ENCODE measurements around the gene PPM1A. TPM values are rescaled to one million over a fixed set of nuclear protein-coding genes. Genes with fewer than 3 reads are reported as not detected.
A peak's percentile ranks its signal among the peaks of the same experiment; 100 is the strongest.

Gene PPM1A
- total and polyA plus RNA-seq, 9 of the 15 experiments (the other 6 are each of a cell fraction or from before 2014, with no cell fraction given), result 5.5 to 23.9 (median 15.2) TPM

DNA sequence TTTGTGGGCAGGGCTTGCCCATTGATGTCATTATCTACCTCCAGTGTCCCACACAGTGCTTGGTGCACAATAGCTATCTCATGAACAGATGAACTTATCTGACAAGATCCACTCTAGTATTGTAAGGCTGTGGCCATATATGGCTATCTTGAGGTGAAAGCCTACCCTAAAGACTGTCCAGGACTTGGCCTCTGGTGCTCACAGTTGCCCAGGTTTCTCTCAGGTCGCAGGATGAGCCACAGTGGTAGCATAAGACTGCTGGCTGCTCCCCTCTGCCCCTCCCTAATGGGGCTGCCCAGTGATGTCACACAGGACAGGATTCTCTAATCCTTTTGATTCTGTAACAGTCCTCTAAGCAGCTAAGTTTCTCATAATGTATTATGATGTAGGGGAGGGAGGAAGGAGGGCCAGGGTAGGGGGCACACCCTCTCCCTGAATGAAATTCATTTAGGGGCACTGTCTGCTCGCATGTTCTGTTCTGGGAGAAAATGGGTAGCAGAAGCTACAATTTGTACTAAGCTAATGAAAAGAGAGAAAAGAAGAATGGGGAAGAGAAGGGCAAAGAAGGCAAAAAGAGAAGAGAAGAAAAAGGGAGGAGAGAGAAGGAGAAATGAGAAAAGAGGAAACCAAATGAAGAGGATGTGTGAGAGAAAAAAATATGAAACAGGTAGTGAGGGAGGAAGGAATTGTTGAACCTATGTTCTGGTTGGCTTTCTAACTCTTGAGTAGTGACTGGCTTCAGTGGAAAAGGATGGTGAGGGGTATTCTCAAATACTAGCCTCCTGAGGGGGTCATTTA, 3.4 kb upstream of the PPM1A start:
- H2AFZ ChIP-seq (ENCODE audit: low read depth, low read length), result peak overlapping the region; percentile 17; the same call in 1 of the 2 replicates
- no peak overlapping the region; the same call in 1 of the 2 replicates for H3K4me2 ChIP-seq (ENCODE audit: insufficient read depth, low read length)
- in situ Hi-C loops (cut with MboI) (no loop called here), intact Hi-C loops (cut with micrococcal nuclease) (loop anchor here (5.0 kb wide), 1 partner anchor 153 kb away; the partner anchor contains the start of gene PCNX4)
- H3K27me3 ChIP-seq (ENCODE audit: control insufficient read depth in 2 of 2, insufficient read depth in 2 of 2, low read length in 2 of 2), result no peaks in the 10 kb centered on the region
- no TSS peak for BruUV-seq (replicated peaks)
- WGBS (ENCODE audit: insufficient coverage, low coverage, missing lambda C conversion rate), result 25% methylated on average over 1 of the region's 2 CpGs
- no peaks in the 10 kb centered on the region for H4K20me1 ChIP-seq (replicated peaks; ENCODE audit: control insufficient read depth, insufficient read depth, low read length)
- H3K4me1 ChIP-seq (replicated peaks in 1 of 2; ENCODE audit: control insufficient read depth in 2 of 2, insufficient read depth in 2 of 2, low read length in 2 of 2), result peaks cover 10 to 17% of the 10 kb centered on the region in 2 experiments; a peak in 4 of 5 replicates
- peak overlapping the region in 1 of 2 experiments; percentile 75; a peak in 1 of 4 replicates for H3K9ac ChIP-seq (ENCODE audit: insufficient read depth in 1 of 2, low read depth in 2 of 2, low read length in 2 of 2)
- DNase-seq (ENCODE audit: extremely low read depth in 1 of 4, low spot score in 3 of 4) (peak in 3 of 4 experiments; percentile 6 to 53 (median 8)), FAIRE-seq (no peak), ATAC-seq (no peak)
- ChIA-PET CTCF (ENCODE audit: low intra/inter-chr PET ratio) (no interaction called here), POLR2A (interaction anchor here (1.7 kb wide), 1 partner anchor 12 kb away, joined by 4 read pairs; no protein-coding TSS in a partner anchor)
- peak overlapping the region; percentile 35; the same call in 1 of the 3 replicates for H3K27ac ChIP-seq (ENCODE audit: extremely low read depth, low read depth, low read length)
- H3K9me1 ChIP-seq (ENCODE audit: control insufficient read depth, insufficient read depth, low read length), result no peaks in the 10 kb centered on the region
- H3K36me3 ChIP-seq (ENCODE audit: control insufficient read depth, insufficient read depth, low read length), result no peaks in the 10 kb centered on the region
- H3K4me3 ChIP-seq, result no peak overlapping the region
- H3K9me3 ChIP-seq (replicated peaks; ENCODE audit: control insufficient read depth, insufficient read depth, low read depth, low read length), result no peaks in the 10 kb centered on the region
- peaks cover 17% of the 10 kb centered on the region for H3K79me2 ChIP-seq (ENCODE audit: control insufficient read depth, insufficient read depth, low read length)
- TF ChIP-seq ZNF316 (IDR thresholded peaks at IDR 0.05), result no peak
- TF ChIP-seq CBX8 (IDR thresholded peaks at IDR 0.05; ENCODE audit: borderline replicate concordance, extremely low read depth, low read depth, low read length, poor library complexity, severe bottlenecking), result no peak
- TF ChIP-seq GABPA (tag; conservative IDR thresholded peaks at IDR 0.05; ENCODE audit: low read depth), result no peak
- TF ChIP-seq NUFIP1 (IDR thresholded peaks at IDR 0.05; ENCODE audit: partially characterized antibody), result no peak
- TF ChIP-seq TAL1 (IDR thresholded peaks at IDR 0.05), result peak; percentile 25; the same call in 1 of the 2 replicates
- TF ChIP-seq, protein P1, sequence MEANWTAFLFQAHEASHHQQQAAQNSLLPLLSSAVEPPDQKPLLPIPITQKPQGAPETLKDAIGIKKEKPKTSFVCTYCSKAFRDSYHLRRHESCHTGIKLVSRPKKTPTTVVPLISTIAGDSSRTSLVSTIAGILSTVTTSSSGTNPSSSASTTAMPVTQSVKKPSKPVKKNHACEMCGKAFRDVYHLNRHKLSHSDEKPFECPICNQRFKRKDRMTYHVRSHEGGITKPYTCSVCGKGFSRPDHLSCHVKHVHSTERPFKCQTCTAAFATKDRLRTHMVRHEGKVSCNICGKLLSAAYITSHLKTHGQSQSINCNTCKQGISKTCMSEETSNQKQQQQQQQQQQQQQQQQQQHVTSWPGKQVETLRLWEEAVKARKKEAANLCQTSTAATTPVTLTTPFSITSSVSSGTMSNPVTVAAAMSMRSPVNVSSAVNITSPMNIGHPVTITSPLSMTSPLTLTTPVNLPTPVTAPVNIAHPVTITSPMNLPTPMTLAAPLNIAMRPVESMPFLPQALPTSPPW (CRISPR knock-in tag; IDR thresholded peaks at IDR 0.05), result peak; percentile 62; the same call in 1 of the 2 replicates
- TF ChIP-seq, protein P2, sequence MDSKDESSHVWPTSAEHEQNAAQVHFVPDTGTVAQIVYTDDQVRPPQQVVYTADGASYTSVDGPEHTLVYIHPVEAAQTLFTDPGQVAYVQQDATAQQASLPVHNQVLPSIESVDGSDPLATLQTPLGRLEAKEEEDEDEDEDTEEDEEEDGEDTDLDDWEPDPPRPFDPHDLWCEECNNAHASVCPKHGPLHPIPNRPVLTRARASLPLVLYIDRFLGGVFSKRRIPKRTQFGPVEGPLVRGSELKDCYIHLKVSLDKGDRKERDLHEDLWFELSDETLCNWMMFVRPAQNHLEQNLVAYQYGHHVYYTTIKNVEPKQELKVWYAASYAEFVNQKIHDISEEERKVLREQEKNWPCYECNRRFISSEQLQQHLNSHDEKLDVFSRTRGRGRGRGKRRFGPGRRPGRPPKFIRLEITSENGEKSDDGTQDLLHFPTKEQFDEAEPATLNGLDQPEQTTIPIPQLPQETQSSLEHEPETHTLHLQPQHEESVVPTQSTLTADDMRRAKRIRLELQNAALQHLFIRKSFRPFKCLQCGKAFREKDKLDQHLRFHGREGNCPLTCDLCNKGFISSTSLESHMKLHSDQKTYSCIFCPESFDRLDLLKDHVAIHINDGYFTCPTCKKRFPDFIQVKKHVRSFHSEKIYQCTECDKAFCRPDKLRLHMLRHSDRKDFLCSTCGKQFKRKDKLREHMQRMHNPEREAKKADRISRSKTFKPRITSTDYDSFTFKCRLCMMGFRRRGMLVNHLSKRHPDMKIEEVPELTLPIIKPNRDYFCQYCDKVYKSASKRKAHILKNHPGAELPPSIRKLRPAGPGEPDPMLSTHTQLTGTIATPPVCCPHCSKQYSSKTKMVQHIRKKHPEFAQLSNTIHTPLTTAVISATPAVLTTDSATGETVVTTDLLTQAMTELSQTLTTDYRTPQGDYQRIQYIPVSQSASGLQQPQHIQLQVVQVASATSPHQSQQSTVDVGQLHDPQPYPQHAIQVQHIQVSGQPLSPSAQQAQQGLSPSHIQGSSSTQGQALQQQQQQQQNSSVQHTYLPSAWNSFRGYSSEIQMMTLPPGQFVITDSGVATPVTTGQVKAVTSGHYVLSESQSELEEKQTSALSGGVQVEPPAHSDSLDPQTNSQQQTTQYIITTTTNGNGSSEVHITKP (IDR thresholded peaks at IDR 0.05; ENCODE audit: partially characterized antibody), result peak; percentile 34
- peak; percentile 24 to 96; a peak in 3 of 4 replicates for TF ChIP-seq SRF (CRISPR knock-in tag; IDR thresholded peaks at IDR 0.05)
- TF ChIP-seq, protein P3, sequence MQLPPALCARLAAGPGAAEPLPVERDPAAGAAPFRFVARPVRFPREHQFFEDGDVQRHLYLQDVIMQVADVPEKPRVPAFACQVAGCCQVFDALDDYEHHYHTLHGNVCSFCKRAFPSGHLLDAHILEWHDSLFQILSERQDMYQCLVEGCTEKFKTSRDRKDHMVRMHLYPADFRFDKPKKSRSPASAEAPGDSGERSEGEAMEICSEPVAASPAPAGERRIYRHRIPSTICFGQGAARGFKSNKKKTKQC (CRISPR knock-in tag; IDR thresholded peaks at IDR 0.05), result no peak
- TF ChIP-seq CBFA2T3 (IDR thresholded peaks at IDR 0.05), result peak; percentile 71
- TF ChIP-seq FOXJ3 (CRISPR knock-in tag; IDR thresholded peaks at IDR 0.05), result no peak
- peak; percentile 44; the same call in 1 of the 2 replicates for TF ChIP-seq CBFA2T2 (conservative IDR thresholded peaks at IDR 0.05)

Measured in K562 (cell line).